DMS 273 (cell line): Measurements from ENCODE around the gene SLC41A3.

ENCODE experiments used
- DNase-seq: peaks from one replicate; lab custom pipeline; 2025; ENCODE audit not compliant: unreplicated experiment; lab: John Stamatoyannopoulos, UW

The SLC41A3 gene

GRCh38 chr3:126083913-126084767, at the start of gene SLC41A3:
SLC41A3 (minus strand) TSS chr3:126084124; CDS start chr3:126068219, 15,905 bp downstream.
- DNase-seq = peak; percentile 96

- DNase-seq = no peak
These were observed 49.7 kb upstream of the SLC41A3 start for GRCh38 chr3:126133606-126134005.

GRCh38 chr3:126132751-126133511, 49.0 kb upstream of the SLC41A3 start:
- no peak for DNase-seq

- no peak for DNase-seq
These were observed 48.2 kb upstream of the SLC41A3 start for GRCh38 chr3:126131881-126132750.

- DNase-seq = no peak
These were observed 47.2 kb upstream of the SLC41A3 start for GRCh38 chr3:126130981-126131745.

- no peak for DNase-seq
These were observed 46.3 kb upstream of the SLC41A3 start for GRCh38 chr3:126130081-126130855.

GRCh38 chr3:126129398-126129891, 45.5 kb upstream of the SLC41A3 start:
- DNase-seq = no peak

- DNase-seq = no peak
These were observed 44.8 kb upstream of the SLC41A3 start for GRCh38 chr3:126128504-126129397.

GRCh38 chr3:126127904-126128303, 44.0 kb upstream of the SLC41A3 start:
- DNase-seq = no peak

- no peak for DNase-seq
These were observed 43.5 kb upstream of the SLC41A3 start for GRCh38 chr3:126127452-126127851.

- DNase-seq = no peak
These were observed 43.0 kb upstream of the SLC41A3 start for GRCh38 chr3:126126811-126127431.

GRCh38 chr3:126126286-126126685, 42.4 kb upstream of the SLC41A3 start:
- DNase-seq = no peak

- DNase-seq = no peak
These were observed 41.9 kb upstream of the SLC41A3 start for GRCh38 chr3:126125781-126126251.

GRCh38 chr3:126125341-126125740, 41.4 kb upstream of the SLC41A3 start:
- peak; percentile 71 for DNase-seq

- DNase-seq = no peak
These were observed 41.0 kb upstream of the SLC41A3 start for GRCh38 chr3:126124896-126125295.

GRCh38 chr3:126124148-126124868, 40.4 kb upstream of the SLC41A3 start:
- DNase-seq = peak; percentile 96

GRCh38 chr3:126121632-126122031, 37.7 kb upstream of the SLC41A3 start:
- no peak for DNase-seq
